Fibroblast of the aortic adventitia (primary cell): Measurements from ENCODE around the gene ERBB2. TPM values are rescaled to one million over a fixed set of nuclear protein-coding genes. Genes with fewer than 3 reads are reported as not detected.
"Not testable (repeated sequence)": the region's sequence is repeated elsewhere in the genome, so short reads cannot be mapped to it uniquely, and the experiment has no call there.

Experiments
- DNase-seq: peaks from one replicate; pipeline ENCODE4 v3.0.0-alpha.2; 2010; ENCODE audit warnings: low read depth
- H3K4me3 ChIP-seq: 2 replicates; pipeline ENCODE4 v1.5.1; 2011; ENCODE audit warnings: low read depth, mild to moderate bottlenecking, control low read depth, low read length, moderate library complexity
- CTCF ChIP-seq: IDR thresholded peaks from 2 replicates; pipeline ENCODE4 v1.5.1; 2011; ENCODE audit warnings: mild to moderate bottlenecking, low read length, control low read depth, inconsistent platforms; ENCODE audit not compliant: insufficient read depth
- total RNA-seq: library from RNA; depleted of rRNA; stranded (reverse); fragments of >200 nt; gene quantifications from 2 replicates; pipeline ENCODE4 v1.2.3, GENCODE V29; 2012; ENCODE audit warnings: low replicate concordance

ERBB2 gene
- total RNA-seq, 1 donor: 37.4 TPM

GRCh38 chr17:39688945-39689344 lies 10.9 kb upstream of the ERBB2 start:
- no peak for DNase-seq
- no peak for TF ChIP-seq CTCF
- peak overlapping the region; percentile 82 for H3K4me3 ChIP-seq

- no peak for DNase-seq
- no peak overlapping the region for H3K4me3 ChIP-seq
- no peak for TF ChIP-seq CTCF
Measured at GRCh38 chr17:39694593-39694992, 5.3 kb upstream of the ERBB2 start.

GRCh38 chr17:39695089-39695474 lies 4.8 kb upstream of the ERBB2 start:
- no peak for TF ChIP-seq CTCF
- H3K4me3 ChIP-seq: no peak overlapping the region
- no peak for DNase-seq

GRCh38 chr17:39696731-39697130 lies 3.1 kb upstream of the ERBB2 start:
- H3K4me3 ChIP-seq: no peak overlapping the region
- no peak for DNase-seq
- TF ChIP-seq CTCF: no peak

GRCh38 chr17:39697961-39698360 lies 1.9 kb upstream of the ERBB2 start:
- no peak for DNase-seq
- TF ChIP-seq CTCF: no peak
- no peak overlapping the region for H3K4me3 ChIP-seq

- DNase-seq: not testable (repeated sequence)
- H3K4me3 ChIP-seq: peak overlapping the region; percentile 82
Measured at GRCh38 chr17:39699157-39699817, 577 bp upstream of the ERBB2 start.

GRCh38 chr17:39700148-39700987 lies 504 bp downstream of the ERBB2 start:
- TF ChIP-seq CTCF: no peak
- DNase-seq: peak; percentile 26
- H3K4me3 ChIP-seq: peak overlapping the region; percentile 82
